A549 (cell line): Measurements from ENCODE around the gene GMDS. TPM values are rescaled to one million over a fixed set of nuclear protein-coding genes. Genes with fewer than 3 reads are reported as not detected.

Experiments used
- ATAC-seq, 2 experiments: fragments of 200-7000 bp in 1 of 2; fragments of >200 bp in 1 of 2; cut with Nextera tagmentation in 1 of 2; cut with Tn5 transposase in 1 of 2; 3 replicates each; pipeline versions ENCODE4 v1.8.0 to v1.9.1; 2018 to 2020; ENCODE audit warnings: mild to moderate bottlenecking in 1 of 2, moderate library complexity in 1 of 2
- CTCF ChIA-PET: fragments of 300-600 bp; sonication (Branson Sonifier 250); formaldehyde crosslinking; extraction: SDS; loops from one replicate; lab custom pipeline; 2021; ENCODE audit warnings: antibody characterized with exemption, inconsistent platforms; lab: Yijun Ruan, JAX
- POLR2A ChIA-PET: fragments of 350-600 bp; formaldehyde crosslinking; extraction: SDS; loops from one replicate; lab custom pipeline; 2021; ENCODE audit warnings: antibody characterized with exemption, inconsistent platforms; lab: Yijun Ruan, JAX
- DNase-seq, 2 experiments: peaks; one replicate each; pipeline versions ENCODE4 v3.0.0 to v3.0.0-alpha.2; 2011 to 2016; ENCODE audit warnings: low read depth in 1 of 2, low spot score in 1 of 2
- FAIRE-seq: peaks from 2 replicates; lab custom pipeline; 2011; peaks lifted over from hg19 to GRCh38; lab: Jason Lieb, UNC
- H3K27ac ChIP-seq, 2 experiments: fragments of >200 bp; sonication (Bioruptor Twin); formaldehyde crosslinking; 3 replicates each; pipeline ENCODE4 v1.5.1; 2016 to 2017
- H3K4me1 ChIP-seq: fragments of >200 bp; sonication (Bioruptor Twin); formaldehyde crosslinking; 3 replicates; pipeline ENCODE4 v1.6.1; 2016
- H3K4me2 ChIP-seq: fragments of >200 bp; sonication (Bioruptor Twin); formaldehyde crosslinking; 3 replicates; pipeline ENCODE4 v1.6.1; 2016
- H3K4me3 ChIP-seq: fragments of >200 bp; sonication (Bioruptor Twin); formaldehyde crosslinking; 3 replicates; pipeline ENCODE4 v1.5.1; 2016
- H3K9me3 ChIP-seq: fragments of >200 bp; sonication (Bioruptor Twin); formaldehyde crosslinking; 3 replicates; pipeline ENCODE4 v1.6.1; 2016
- ATOH8 ChIP-seq: fragments of 250-450 bp; sonication (Bioruptor Pico); IDR thresholded peaks from 2 replicates; pipeline ENCODE4 v1.5.0; 2020; ENCODE audit warnings: low read depth, mild to moderate bottlenecking, moderate library complexity
- CBX2 ChIP-seq: fragments of 200-600 bp; sonication (generic); IDR thresholded peaks from 2 replicates; pipeline ENCODE4 v1.6.1; 2016; ENCODE audit warnings: low read depth, mild to moderate bottlenecking, borderline replicate concordance
- CTCF ChIP-seq: fragments of >200 bp; sonication (Bioruptor Twin); formaldehyde crosslinking; IDR thresholded peaks from 3 replicates; pipeline ENCODE4 v1.5.1; 2016
- ESRRA ChIP-seq: fragments of 150-350 bp; IDR thresholded peaks from 2 replicates; pipeline ENCODE4 v1.6.1; 2014; ENCODE audit warnings: mild to moderate bottlenecking, low read length, borderline replicate concordance
- FOXS1 ChIP-seq: fragments of 250-450 bp; sonication (Bioruptor Pico); IDR thresholded peaks from 2 replicates; pipeline ENCODE4 v1.5.0; 2020; ENCODE audit warnings: mild to moderate bottlenecking, moderate library complexity
- HDAC2 ChIP-seq: fragments of 200-600 bp; sonication (generic); IDR thresholded peaks from 2 replicates; pipeline ENCODE4 v1.6.1; 2016
- HOXA7 ChIP-seq: fragments of 250-450 bp; sonication (Bioruptor Pico); IDR thresholded peaks from 2 replicates; pipeline ENCODE4 v1.5.0; 2020; ENCODE audit warnings: mild to moderate bottlenecking, moderate library complexity
- HOXB5 ChIP-seq: fragments of 250-450 bp; sonication (Bioruptor Pico); IDR thresholded peaks from 2 replicates; pipeline ENCODE4 v1.5.0; 2020; ENCODE audit warnings: mild to moderate bottlenecking, moderate library complexity
- JUN ChIP-seq, 2 experiments: fragments of >200 bp; sonication (Bioruptor Twin); formaldehyde crosslinking; IDR thresholded peaks; 2 replicates in 1 of 2; 3 replicates in 1 of 2; pipeline ENCODE4 v1.6.1; 2016 to 2017
- MAFK ChIP-seq: fragments of 450-650 bp; IDR thresholded peaks from 2 replicates; pipeline ENCODE4 v1.6.1; 2014; ENCODE audit not compliant: partially characterized antibody
- NR3C1 ChIP-seq: fragments of >200 bp; sonication (Bioruptor Twin); formaldehyde crosslinking; IDR thresholded peaks from 3 replicates; pipeline ENCODE4 v1.6.1; 2017
- PBX3 ChIP-seq: IDR thresholded peaks from 2 replicates; pipeline ENCODE4 v1.6.1; 2012
- PHF8 ChIP-seq: fragments of 200-600 bp; sonication (generic); IDR thresholded peaks from 2 replicates; pipeline ENCODE4 v1.6.1; 2016; ENCODE audit warnings: low read depth, mild to moderate bottlenecking, antibody characterized with exemption, moderate library complexity, borderline replicate concordance
- POLR2AphosphoS2 ChIP-seq: conservative IDR thresholded peaks from 2 replicates; pipeline ENCODE4 v1.6.1; 2012; ENCODE audit warnings: low read length, improper control_type of control experiment, inconsistent platforms
- REST ChIP-seq: fragments of 200-600 bp; sonication (generic); IDR thresholded peaks from 2 replicates; pipeline ENCODE4 v1.6.1; 2016; ENCODE audit warnings: antibody characterized with exemption, mild to moderate bottlenecking, moderate library complexity
- ZNF302 ChIP-seq: fragments of 250-450 bp; sonication (Bioruptor Pico); IDR thresholded peaks from 2 replicates; pipeline ENCODE4 v1.9.0; 2021; ENCODE audit warnings: inconsistent platforms, mild to moderate bottlenecking, moderate library complexity
- WGBS: methylation state at CpG from one replicate; pipeline ENCODE4 v1.1.6; 2017; ENCODE audit errors: missing lambda C conversion rate; 5-methylcytosine and 5-hydroxymethylcytosine counted together
- polyA plus RNA-seq, 4 experiments: library from polyadenylated mRNA; depleted of rRNA in 3 of 4; stranded (reverse); fragments of >200 nt; fragmentation: RNase III in 1 of 4; extraction: RNeasy Plus Mini Kit Qiagen cat#74134 plus additional on column Dnase treatment in 1 of 4; gene quantifications; 2 replicates in 3 of 4; 3 replicates in 1 of 4; pipeline ENCODE4 v1.2.3, GENCODE V29; 2011 to 2017

The GMDS gene
- polyA plus RNA-seq, 2 of the 4 experiments (the other 2 are of a cell fraction), result 9.9 to 12.4 TPM

- TF ChIP-seq MAFK (no peak), HDAC2 (no peak), POLR2AphosphoS2 (no peak), PBX3 (no peak), ATOH8 (CRISPR knock-in tag) (no peak)
- TF ChIP-seq, all 56 proteins: peak for 0
These were observed 284.8 kb downstream of the GMDS start (continued) for GRCh38 chr6:1960486-1961142.

- ChIA-PET CTCF (no interaction called here), POLR2A (no interaction called here)
- WGBS, result 86% methylated on average over 4 of the region's 4 CpGs
- Histone ChIP-seq H3K4me1 (no peaks in the 10 kb centered on the region), H3K9me3 (no peaks in the 10 kb centered on the region), H3K27ac (no peak overlapping the region), H3K4me3 (no peak overlapping the region), H3K4me2 (no peak overlapping the region)
- TF ChIP-seq CTCF (no peak), ZNF302 (CRISPR knock-in tag) (no peak), PHF8 (no peak), CBX2 (no peak), MAFK (no peak), JUN (IDR thresholded peaks at IDR 0.05) (no peak)
- no peak for DNase-seq
- FAIRE-seq, result no peak
- ATAC-seq, result no peak
These were observed 287.1 kb downstream of the GMDS start for GRCh38 chr6:1958257-1958656.

- Histone ChIP-seq H3K4me3 (no peak overlapping the region), H3K4me1 (0 out of 3 replicates have a peak, but pooled peaks cover 4% of the 10 kb centered on the region), H3K27ac (no peak overlapping the region), H3K4me2 (no peak overlapping the region), H3K9me3 (no peaks in the 10 kb centered on the region)
- CTCF ChIA-PET, result interaction anchor here (0.6 kb wide), 2 partner anchors 346 to 392 kb away, joined by 3 read pairs; no protein-coding TSS in a partner anchor
- FAIRE-seq (no peak), DNase-seq (no peak), ATAC-seq (no peak)
- POLR2A ChIA-PET, result no interaction called here
- TF ChIP-seq ESRRA (no peak), HOXA7 (CRISPR knock-in tag) (no peak), REST (no peak), PHF8 (no peak), FOXS1 (no peak), NR3C1 (no peak), HOXB5 (CRISPR knock-in tag) (no peak)
- 73% methylated on average over 5 of the region's 5 CpGs for WGBS
These were observed 287.7 kb downstream of the GMDS start for GRCh38 chr6:1957746-1958145.
